GM12801 (cell line): ENCODE results near the gene CYTIP.

ENCODE experiments used
- TF ChIP-seq, protein P1 (sequence below): IDR thresholded peaks from one replicate; pipeline ENCODE4 v1.5.1; 2011; ENCODE audit warnings: control low read depth; ENCODE audit not compliant: insufficient read length; ENCODE audit errors: extremely low read depth

Gene CYTIP

GRCh38 chr2:157480182-157480961 lies 36.5 kb upstream of the CYTIP start:
- TF ChIP-seq, protein P1, sequence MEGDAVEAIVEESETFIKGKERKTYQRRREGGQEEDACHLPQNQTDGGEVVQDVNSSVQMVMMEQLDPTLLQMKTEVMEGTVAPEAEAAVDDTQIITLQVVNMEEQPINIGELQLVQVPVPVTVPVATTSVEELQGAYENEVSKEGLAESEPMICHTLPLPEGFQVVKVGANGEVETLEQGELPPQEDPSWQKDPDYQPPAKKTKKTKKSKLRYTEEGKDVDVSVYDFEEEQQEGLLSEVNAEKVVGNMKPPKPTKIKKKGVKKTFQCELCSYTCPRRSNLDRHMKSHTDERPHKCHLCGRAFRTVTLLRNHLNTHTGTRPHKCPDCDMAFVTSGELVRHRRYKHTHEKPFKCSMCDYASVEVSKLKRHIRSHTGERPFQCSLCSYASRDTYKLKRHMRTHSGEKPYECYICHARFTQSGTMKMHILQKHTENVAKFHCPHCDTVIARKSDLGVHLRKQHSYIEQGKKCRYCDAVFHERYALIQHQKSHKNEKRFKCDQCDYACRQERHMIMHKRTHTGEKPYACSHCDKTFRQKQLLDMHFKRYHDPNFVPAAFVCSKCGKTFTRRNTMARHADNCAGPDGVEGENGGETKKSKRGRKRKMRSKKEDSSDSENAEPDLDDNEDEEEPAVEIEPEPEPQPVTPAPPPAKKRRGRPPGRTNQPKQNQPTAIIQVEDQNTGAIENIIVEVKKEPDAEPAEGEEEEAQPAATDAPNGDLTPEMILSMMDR, result no peak

DNA sequence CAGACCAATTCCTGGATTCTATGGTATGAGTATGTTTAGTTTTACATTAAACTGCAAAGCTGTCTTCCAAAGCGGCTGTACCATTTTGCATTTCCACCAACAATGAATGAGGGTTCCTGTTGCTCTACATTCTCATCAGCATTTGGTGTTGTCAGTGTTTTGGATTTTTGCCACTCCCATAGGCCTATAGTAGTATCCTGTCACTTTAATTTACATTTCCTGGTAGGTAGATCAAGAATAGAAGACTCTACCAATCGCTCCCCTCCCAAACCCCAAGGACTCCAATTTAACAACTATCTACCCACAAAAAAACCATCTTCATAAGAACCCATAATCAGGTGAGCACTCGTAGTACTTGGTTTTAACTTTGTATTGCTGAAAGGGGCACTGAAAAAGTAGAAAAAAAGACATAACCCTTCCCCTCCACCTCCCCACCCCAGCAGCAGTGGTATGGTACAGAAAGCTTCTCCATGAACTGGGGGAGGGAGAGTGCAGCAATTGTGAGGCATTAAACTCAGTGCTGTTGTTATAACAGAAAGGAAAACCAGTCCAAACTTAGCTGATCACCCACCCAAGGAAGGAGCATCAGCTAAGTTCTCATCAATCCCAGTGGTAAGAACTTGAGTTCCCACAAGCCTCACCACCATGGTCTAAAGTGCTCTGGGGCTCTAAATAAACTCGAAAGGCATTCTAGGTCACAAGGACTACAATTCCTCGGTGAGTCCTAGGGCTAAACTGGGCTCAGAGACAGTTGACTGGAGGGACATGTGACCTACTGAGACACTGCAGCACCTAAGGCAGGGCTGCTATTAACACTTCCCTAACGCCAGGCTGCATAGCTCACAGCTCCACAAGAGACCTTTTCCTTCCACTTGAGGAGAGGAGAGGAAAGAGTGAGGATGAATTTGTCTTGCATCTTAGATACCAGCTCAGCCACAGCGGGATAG lies 35.5 kb upstream of the CYTIP start:
- TF ChIP-seq, protein P1, result no peak

DNA sequence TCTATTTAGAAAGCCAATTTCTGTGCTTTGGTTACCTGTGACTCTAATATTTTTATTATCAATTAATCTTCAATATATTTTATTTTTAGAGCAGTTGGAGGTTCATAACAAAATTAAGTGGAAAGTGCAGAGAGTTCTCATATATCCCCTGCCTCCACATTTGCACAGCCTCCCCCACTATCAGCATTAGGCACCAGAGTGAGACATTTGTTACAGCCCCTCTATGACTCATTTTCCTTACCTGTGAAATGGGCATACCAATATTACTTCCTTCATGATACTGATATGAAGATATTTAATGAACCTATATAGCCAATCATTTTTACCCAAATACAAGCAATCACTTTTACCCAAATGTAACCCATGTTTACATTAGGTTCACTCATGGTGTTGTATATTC lies 34.0 kb upstream of the CYTIP start:
- TF ChIP-seq, protein P1, result no peak

GRCh38 chr2:157476953-157477709 lies 33.2 kb upstream of the CYTIP start:
- TF ChIP-seq, protein P1, result no peak

GRCh38 chr2:157475722-157476390 lies 32.0 kb upstream of the CYTIP start:
- TF ChIP-seq, protein P1, result no peak

DNA sequence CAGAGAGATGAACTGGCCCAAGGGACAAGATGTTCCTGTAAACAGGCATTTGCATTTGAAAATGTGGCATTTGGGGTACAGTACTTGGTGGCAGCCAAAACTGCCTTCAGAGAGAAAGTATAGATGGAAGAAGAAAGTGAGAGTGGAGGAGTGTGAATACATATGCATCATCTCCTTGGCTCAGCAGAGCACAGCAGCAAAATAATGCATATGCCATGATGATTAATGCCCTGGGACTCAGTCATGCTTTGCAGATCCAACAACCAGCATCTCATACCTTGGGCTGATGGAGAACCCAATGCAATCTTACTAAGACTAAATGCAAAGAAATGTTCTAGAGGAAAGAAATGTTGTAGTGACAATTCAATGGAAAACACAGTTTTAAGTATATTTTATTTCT lies 29.7 kb upstream of the CYTIP start:
- TF ChIP-seq, protein P1, result no peak
